ENCODE results near the gene LDLRAD4.

- TF ChIP-seq CTCF (conservative IDR thresholded peaks at IDR 0.05) (no peak), ZFX (IDR thresholded peaks at IDR 0.05) (no peak)
Measured at GRCh38 chr18:13525381-13526029, 306.9 kb downstream of the LDLRAD4 start.
